Upper lobe of left lung (tissue), 6 donors: ENCODE data around the gene HIC1. TPM values are rescaled to one million over a fixed set of nuclear protein-coding genes. Genes with fewer than 3 reads are reported as not detected.

ENCODE experiments used
- ATAC-seq, 2 donors: fragments of 200-7000 bp; cut with Tn5 transposase; one replicate each; pipeline ENCODE4 v1.9.1; 2022; ENCODE audit warnings: mild to moderate bottlenecking in 2 of 2, moderate library complexity in 2 of 2; ENCODE audit not compliant: low FRiP score in 2 of 2
- DNase-seq, 2 donors: peaks; one replicate each; pipeline ENCODE4 v3.0.0-alpha.2; 2019 to 2020
- H3K27ac ChIP-seq, 4 donors: fragments of 200-600 bp; sonication (generic); one replicate each; pipeline ENCODE4 v1.5.1; 2016 to 2019
- H3K27me3 ChIP-seq, 4 donors: fragments of 200-600 bp; sonication (generic); one replicate each; pipeline ENCODE4 v1.5.1; 2017 to 2019
- H3K36me3 ChIP-seq, 4 donors: fragments of 200-600 bp; sonication (generic); one replicate each; pipeline ENCODE4 v1.5.1; 2016 to 2019
- H3K4me1 ChIP-seq, 4 donors: fragments of 200-600 bp; sonication (generic); one replicate each; pipeline ENCODE4 v1.5.1; 2018 to 2019
- H3K4me3 ChIP-seq, 4 donors: fragments of 200-600 bp; sonication (generic); one replicate each; pipeline ENCODE4 v1.5.1; 2017 to 2019; ENCODE audit warnings: mild to moderate bottlenecking in 2 of 4, moderate library complexity in 1 of 4
- H3K9me3 ChIP-seq, 4 donors: fragments of 200-600 bp; sonication (generic); one replicate each; pipeline ENCODE4 v1.5.1; 2018 to 2019
- CTCF ChIP-seq, 6 experiments: fragments of 450-650 bp in 4 of 6; fragments of 200-600 bp in 2 of 6; sonication (generic) in 2 of 6; IDR thresholded peaks; one replicate each; pipeline ENCODE4 v1.5.1; 2016 to 2019; ENCODE audit warnings: antibody characterized with exemption in 6 of 6
- POLR2AphosphoS5 ChIP-seq, 2 donors: sonication (generic); formaldehyde crosslinking; IDR thresholded peaks; one replicate each; pipeline ENCODE4 v1.5.1; 2017; ENCODE audit warnings: antibody characterized with exemption in 2 of 2
- WGBS, 2 donors: methylation state at CpG; one replicate each; pipeline ENCODE4 v1.1.5; 2017 to 2018; 5-methylcytosine and 5-hydroxymethylcytosine counted together
- small RNA-seq, 4 donors: library from RNA; depleted of rRNA; stranded (forward); fragments of <200 nt; gene quantifications; one replicate each; pipeline ENCODE3, GENCODE V24; 2016
- total RNA-seq, 6 donors: library from RNA; depleted of rRNA in 4 of 6; stranded (reverse); fragments of >200 nt in 4 of 6; gene quantifications; one replicate each; pipeline versions ENCODE4 v1.1.0 to v1.2.1, GENCODE V29; 2016 to 2021
- donor health status: DM: no; HTN: no; CAD: no; lungs with moderate emphysema.
- donor health status: DM: no; HTN: yes; CAD: no; lungs with severe emphysema.

The HIC1 gene
- total RNA-seq, 6 donors from 2014 or later, result 8.0 to 25.5 (median 19.1) TPM

- Histone ChIP-seq H3K27me3 (no peaks in the 10 kb centered on the region), H3K4me3 (no peak overlapping the region), H3K36me3 (no peaks in the 10 kb centered on the region), H3K9me3 (no peaks in the 10 kb centered on the region), H3K27ac (peak overlapping the region in 2 of 4 donors; percentile 6 to 50), H3K4me1 (peaks cover 5 to 19% (median 9%) of the 10 kb centered on the region in 4 donors)
- DNase-seq, result peak in 1 of 2 donors; percentile 79
- 57 to 77% methylated on average over 5 of the region's 5 CpGs for WGBS, 2 donors
- peak in 1 of 2 donors; percentile 16 for TF ChIP-seq POLR2AphosphoS5 (IDR thresholded peaks at IDR 0.05)
- TF ChIP-seq CTCF (IDR thresholded peaks at IDR 0.05), result no peak
- peak in 1 of 2 donors; percentile 83 for ATAC-seq
Observed at GRCh38 chr17:2111691-2112090, 56.8 kb downstream of the HIC1 start.

Small RNA genes lying within 50 kb of the gene (small RNA-seq; reads per million reads assigned to genes)
- gene AC090617.6 (0 reads per million in 4 donors), gene AC090617.9 (0 reads per million in 4 donors), gene MIR132 (5.7 to 26.8 (median 7.5) reads per million in 4 donors), gene MIR212 (1.2 to 12.5 (median 1.9) reads per million in 4 donors), gene OVCA2 (0 reads per million in 4 donors)

Other genes with a start within 250 kb of the HIC1 start
- gene SMYD4, start 225.2 kb upstream of the HIC1 start, total RNA-seq, result 10 to 100 TPM in 5 of 6 donors, 1 to 10 TPM in 1; 9.1 to 28.3 (median 17.3) TPM
- gene RPA1, start 225.1 kb upstream of the HIC1 start, total RNA-seq, result 10 to 100 TPM; 14.1 to 82.3 (median 24.8) TPM
- 1 to 10 TPM; 5.1 to 7.3 (median 6.2) TPM for gene RTN4RL1, start 29.8 kb upstream of the HIC1 start, total RNA-seq
- gene DPH1, start 24.9 kb upstream of the HIC1 start, total RNA-seq, result 100 to 1,000 TPM in 1 of 6 donors, 10 to 100 TPM in 5; 28.8 to 129 (median 45.1) TPM
- 10 to 100 TPM; 20.1 to 56.1 (median 33.5) TPM for gene OVCA2, start 13.1 kb upstream of the HIC1 start, total RNA-seq
- 100 to 1,000 TPM in 1 of 6 donors, 10 to 100 TPM in 5; 29.9 to 126 (median 30.5) TPM for gene SMG6, start 248.7 kb downstream of the HIC1 start, total RNA-seq
- gene SRR, start 248.8 kb downstream of the HIC1 start, total RNA-seq, result 10 to 100 TPM in 2 of 6 donors, 1 to 10 TPM in 4; 5.9 to 13.0 (median 8.5) TPM